Hepatocyte (in vitro differentiated cells): ENCODE data around the gene DAB2IP.

Experiments
- CTCF ChIP-seq: fragments of 200-600 bp; sonication (generic); IDR thresholded peaks from 2 replicates; pipeline ENCODE4 v1.5.1; 2016; ENCODE audit warnings: antibody characterized with exemption, mild to moderate bottlenecking; ENCODE audit not compliant: poor library complexity
- EZH2phosphoT487 ChIP-seq: fragments of 200-600 bp; sonication (generic); IDR thresholded peaks from one replicate; pipeline ENCODE4 v1.6.1; 2018; ENCODE audit warnings: antibody characterized with exemption, mild to moderate bottlenecking, low read depth, moderate library complexity; ENCODE audit not compliant: unreplicated experiment, severe bottlenecking

GRCh38 chr9:121698627-121699570 lies 47.5 kb downstream of the DAB2IP start:
- no peak for TF ChIP-seq CTCF
- no peak for TF ChIP-seq EZH2phosphoT487
